Measurements from ENCODE around the gene CLEC16A. TPM values are rescaled to one million over a fixed set of nuclear protein-coding genes. Genes with fewer than 3 reads are reported as not detected.
"Not testable (repeated sequence)": the region's sequence is repeated elsewhere in the genome, so short reads cannot be mapped to it uniquely, and the experiment has no call there.

Gene CLEC16A
- total and polyA plus RNA-seq, 2 experiments from 2014 or later: 9.9 to 24.1 TPM

- Histone ChIP-seq H3K4me2 (no peak overlapping the region), H3K36me3 (ENCODE audit: insufficient read depth) (no peaks in the 10 kb centered on the region), H3K9me2 (ENCODE audit: insufficient read depth) (no peaks in the 10 kb centered on the region), H3K27me3 (ENCODE audit: insufficient read depth) (no peaks in the 10 kb centered on the region), H4K20me1 (replicated peaks; ENCODE audit: insufficient read depth) (no peaks in the 10 kb centered on the region), H3K79me2 (replicated peaks; ENCODE audit: insufficient read depth) (no peaks in the 10 kb centered on the region), H3K4me3 (no peak overlapping the region), H3F3A (replicated peaks; ENCODE audit: low read depth) (no peaks in the 10 kb centered on the region), H3K4me1 (ENCODE audit: insufficient read depth) (no peaks in the 10 kb centered on the region), H3K27ac (ENCODE audit: low read depth) (no peak overlapping the region), H2AFZ (no peak overlapping the region)
- ATAC-seq (no peak), DNase-seq (ENCODE audit: low spot score) (no peak)
- peaks cover 16% of the 10 kb centered on the region for H3K36me3 Mint-ChIP-seq (ENCODE audit: low read depth)
- peaks cover 35% of the 10 kb centered on the region for H3K9me3 Mint-ChIP-seq
- no peak overlapping the region for H3K4me3 Mint-ChIP-seq
- peaks cover 11% of the 10 kb centered on the region for H3K27me3 Mint-ChIP-seq (ENCODE audit: insufficient read depth, low read depth, poor library complexity)
- TF ChIP-seq ZNF331 (CRISPR knock-in tag; IDR thresholded peaks at IDR 0.05; ENCODE audit: low read depth) (no peak), ZNF462 (CRISPR knock-in tag; IDR thresholded peaks at IDR 0.05) (no peak), ZNF114 (CRISPR knock-in tag; IDR thresholded peaks at IDR 0.05) (no peak), EZH2 (IDR thresholded peaks at IDR 0.05; ENCODE audit: low read depth, unreplicated experiment) (no peak), EZH2phosphoT487 (IDR thresholded peaks at IDR 0.05; ENCODE audit: unreplicated experiment) (no peak), CREB1 (CRISPR knock-in tag; IDR thresholded peaks at IDR 0.05; ENCODE audit: low read depth) (no peak), ETS1 (IDR thresholded peaks at IDR 0.05) (no peak)
- TF ChIP-seq, protein P1, sequence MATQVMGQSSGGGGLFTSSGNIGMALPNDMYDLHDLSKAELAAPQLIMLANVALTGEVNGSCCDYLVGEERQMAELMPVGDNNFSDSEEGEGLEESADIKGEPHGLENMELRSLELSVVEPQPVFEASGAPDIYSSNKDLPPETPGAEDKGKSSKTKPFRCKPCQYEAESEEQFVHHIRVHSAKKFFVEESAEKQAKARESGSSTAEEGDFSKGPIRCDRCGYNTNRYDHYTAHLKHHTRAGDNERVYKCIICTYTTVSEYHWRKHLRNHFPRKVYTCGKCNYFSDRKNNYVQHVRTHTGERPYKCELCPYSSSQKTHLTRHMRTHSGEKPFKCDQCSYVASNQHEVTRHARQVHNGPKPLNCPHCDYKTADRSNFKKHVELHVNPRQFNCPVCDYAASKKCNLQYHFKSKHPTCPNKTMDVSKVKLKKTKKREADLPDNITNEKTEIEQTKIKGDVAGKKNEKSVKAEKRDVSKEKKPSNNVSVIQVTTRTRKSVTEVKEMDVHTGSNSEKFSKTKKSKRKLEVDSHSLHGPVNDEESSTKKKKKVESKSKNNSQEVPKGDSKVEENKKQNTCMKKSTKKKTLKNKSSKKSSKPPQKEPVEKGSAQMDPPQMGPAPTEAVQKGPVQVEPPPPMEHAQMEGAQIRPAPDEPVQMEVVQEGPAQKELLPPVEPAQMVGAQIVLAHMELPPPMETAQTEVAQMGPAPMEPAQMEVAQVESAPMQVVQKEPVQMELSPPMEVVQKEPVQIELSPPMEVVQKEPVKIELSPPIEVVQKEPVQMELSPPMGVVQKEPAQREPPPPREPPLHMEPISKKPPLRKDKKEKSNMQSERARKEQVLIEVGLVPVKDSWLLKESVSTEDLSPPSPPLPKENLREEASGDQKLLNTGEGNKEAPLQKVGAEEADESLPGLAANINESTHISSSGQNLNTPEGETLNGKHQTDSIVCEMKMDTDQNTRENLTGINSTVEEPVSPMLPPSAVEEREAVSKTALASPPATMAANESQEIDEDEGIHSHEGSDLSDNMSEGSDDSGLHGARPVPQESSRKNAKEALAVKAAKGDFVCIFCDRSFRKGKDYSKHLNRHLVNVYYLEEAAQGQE (IDR thresholded peaks at IDR 0.05; ENCODE audit: unreplicated experiment): no peak
- no peak overlapping the region for H3K27ac Mint-ChIP-seq
- H3K4me1 Mint-ChIP-seq: 0 out of 3 replicates have a peak, but pooled peaks cover 2% of the 10 kb centered on the region
These were observed 274.8 kb downstream of the CLEC16A start for GRCh38 chr16:11219178-11219577.

GRCh38 chr16:11220507-11220906 lies 276.1 kb downstream of the CLEC16A start:
- H2AFZ ChIP-seq; ATAC-seq; H3K4me1 ChIP-seq (ENCODE audit: insufficient read depth); H3K36me3 ChIP-seq (ENCODE audit: insufficient read depth); H3K27ac ChIP-seq (ENCODE audit: low read depth); H3K79me2 ChIP-seq (replicated peaks; ENCODE audit: insufficient read depth); H3K27me3 ChIP-seq (ENCODE audit: insufficient read depth); H3K4me3 Mint-ChIP-seq; H3F3A ChIP-seq (replicated peaks; ENCODE audit: low read depth); H3K4me1 Mint-ChIP-seq; H3K27me3 Mint-ChIP-seq (ENCODE audit: insufficient read depth, low read depth, poor library complexity); H3K4me2 ChIP-seq; H3K4me3 ChIP-seq; H3K9me2 ChIP-seq (ENCODE audit: insufficient read depth); H4K20me1 ChIP-seq (replicated peaks; ENCODE audit: insufficient read depth); H3K27ac Mint-ChIP-seq; DNase-seq (ENCODE audit: low spot score): not testable (repeated sequence)
- Mint-ChIP-seq H3K9me3 (peaks cover 35% of the 10 kb centered on the region), H3K36me3 (ENCODE audit: low read depth) (peaks cover 16% of the 10 kb centered on the region)

Data from GM23338 (cell line).